Panc1 (cell line): ENCODE measurements around the gene CAPSL. TPM values are rescaled to one million over a fixed set of nuclear protein-coding genes. Genes with fewer than 3 reads are reported as not detected.

ENCODE experiments used
- ATAC-seq: fragments of 200-7000 bp; cut with Tn5 transposase; 2 replicates; pipeline ENCODE4 v1.9.1; 2020; ENCODE audit warnings: mild to moderate bottlenecking, moderate library complexity
- BruUV-seq: library from RNA; stranded (reverse); fragments of 400-500 nt; replicated peaks from 2 replicates; lab custom pipeline; 2021; lab: Mats Ljungman, UMichigan
- CTCF ChIA-PET: fragments of 300-600 bp; sonication (Branson Sonifier 250); formaldehyde crosslinking; loops from one replicate; lab custom pipeline; 2022; ENCODE audit warnings: antibody characterized with exemption; lab: Charles Lee
- POLR2A ChIA-PET: fragments of 300-600 bp; sonication (Branson Sonifier 250); formaldehyde crosslinking; loops from one replicate; lab custom pipeline; 2022; ENCODE audit warnings: antibody characterized with exemption; lab: Charles Lee
- DNase-seq: peaks from one replicate; pipeline ENCODE4 v3.0.0-alpha.2; 2010; ENCODE audit warnings: low read depth, low spot score
- H3K27ac ChIP-seq: 2 replicates; pipeline ENCODE4 v1.5.1; 2011; ENCODE audit warnings: mild to moderate bottlenecking, low read length, inconsistent platforms
- H3K27me3 ChIP-seq: fragments of 200-500 bp; sonication (Bioruptor generic); 2 replicates; pipeline ENCODE4 v1.6.0; 2014; ENCODE audit warnings: low read length, inconsistent platforms; ENCODE audit not compliant: control insufficient read depth, insufficient read depth
- H3K36me3 ChIP-seq: fragments of 200-500 bp; sonication (Bioruptor generic); 2 replicates; pipeline ENCODE4 v1.5.1; 2014; ENCODE audit warnings: inconsistent platforms, mild to moderate bottlenecking, low read length, moderate library complexity; ENCODE audit not compliant: control insufficient read depth, insufficient read depth
- H3K4me1 ChIP-seq: 2 replicates; pipeline ENCODE4 v1.5.1; 2011; ENCODE audit warnings: inconsistent platforms, mild to moderate bottlenecking, low read length, moderate library complexity; ENCODE audit not compliant: control insufficient read depth, insufficient read depth
- H3K4me3 ChIP-seq, 2 experiments: 2 replicates each; pipeline ENCODE4 v1.5.1; 2011 to 2012; ENCODE audit warnings: low read depth in 2 of 2, low read length in 2 of 2, mild to moderate bottlenecking in 2 of 2, inconsistent platforms in 1 of 2, moderate library complexity in 1 of 2
- H3K9me3 ChIP-seq: fragments of 200-500 bp; sonication (Bioruptor generic); 2 replicates; pipeline ENCODE4 v1.5.1; 2014; ENCODE audit warnings: low read depth, mild to moderate bottlenecking, inconsistent platforms, low read length, moderate library complexity; ENCODE audit not compliant: control insufficient read depth, insufficient read depth
- POLR2AphosphoS5 ChIP-seq: IDR thresholded peaks from 2 replicates; pipeline ENCODE4 v1.6.1; 2012; ENCODE audit warnings: mild to moderate bottlenecking, low read depth, low read length, moderate library complexity
- SIN3A ChIP-seq: IDR thresholded peaks from 2 replicates; pipeline ENCODE4 v1.6.1; 2012; ENCODE audit warnings: low read depth, mild to moderate bottlenecking, low read length, moderate library complexity, borderline replicate concordance; ENCODE audit not compliant: insufficient read depth
- TCF7L2 ChIP-seq: IDR thresholded peaks from 2 replicates; pipeline ENCODE4 v1.6.1; 2011; ENCODE audit warnings: mild to moderate bottlenecking, low read depth, low read length, inconsistent platforms
- in situ Hi-C: cut with HindIII; loops from 2 replicates; pipeline ENCODE4 v1.10.0; 2016; ENCODE audit warnings: low sequenced_read_pairs, low pct_unique_long_range_greater_than_20kb
- intact Hi-C: fragments of 100-400 bp; cut with micrococcal nuclease; formaldehyde crosslinking; loops from one replicate; pipeline ENCODE4 v1.10.0; 2022; ENCODE audit not compliant: unreplicated experiment
- total RNA-seq: library from RNA; stranded (reverse); gene quantifications from one replicate; pipeline ENCODE4 v1.2.1, GENCODE V29; 2021; ENCODE audit not compliant: unreplicated experiment
- TF ChIP-seq, protein P1 (sequence below): fragments of 450-650 bp; IDR thresholded peaks from 2 replicates; pipeline ENCODE4 v1.5.1; 2017; ENCODE audit warnings: mild to moderate bottlenecking
- TF ChIP-seq, protein P2 (sequence below), 2 experiments: IDR thresholded peaks; 2 replicates each; pipeline ENCODE4 v1.6.1; 2011 to 2012; ENCODE audit warnings: low read depth in 2 of 2, control low read depth in 1 of 2, low read length in 1 of 2, mild to moderate bottlenecking in 1 of 2, moderate library complexity in 1 of 2; ENCODE audit not compliant: insufficient read depth in 1 of 2

CAPSL gene
- total RNA-seq, 1 experiment from 2014 or later: not detected

DNA sequence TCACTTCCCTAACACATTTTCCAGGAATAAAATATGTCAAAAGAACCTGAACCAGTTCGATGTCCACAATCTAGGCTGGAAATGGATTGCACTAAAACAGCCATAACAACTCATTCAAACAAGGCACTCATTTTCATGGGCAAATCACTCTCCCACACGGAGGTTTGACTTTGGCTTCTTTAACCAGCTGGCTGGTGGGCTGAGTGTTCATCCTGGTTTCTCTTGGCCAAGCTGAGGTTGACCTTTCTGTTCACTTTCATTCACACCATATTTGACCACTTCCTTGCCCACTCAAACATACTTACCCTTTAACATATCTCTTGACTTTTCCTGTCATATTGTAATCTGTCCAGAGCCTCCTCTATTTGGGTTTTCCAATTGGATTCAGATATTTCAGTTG, 76.3 kb downstream of the CAPSL start:
- H3K9me3 ChIP-seq: no peaks in the 10 kb centered on the region
- ATAC-seq (no peak), DNase-seq (no peak)
- no peak overlapping the region for H3K27ac ChIP-seq
- no TSS peak for BruUV-seq
- TF ChIP-seq POLR2AphosphoS5: no peak
- no peak for TF ChIP-seq SIN3A
- no peak for TF ChIP-seq TCF7L2
- no peaks in the 10 kb centered on the region for H3K36me3 ChIP-seq
- intact Hi-C loops (no loop called here), in situ Hi-C loops (no loop called here)
- CTCF ChIA-PET: no interaction called here
- H3K27me3 ChIP-seq: no peaks in the 10 kb centered on the region
- H3K4me3 ChIP-seq: no peak overlapping the region
- H3K4me1 ChIP-seq: no peaks in the 10 kb centered on the region
- POLR2A ChIA-PET: no interaction called here

DNA sequence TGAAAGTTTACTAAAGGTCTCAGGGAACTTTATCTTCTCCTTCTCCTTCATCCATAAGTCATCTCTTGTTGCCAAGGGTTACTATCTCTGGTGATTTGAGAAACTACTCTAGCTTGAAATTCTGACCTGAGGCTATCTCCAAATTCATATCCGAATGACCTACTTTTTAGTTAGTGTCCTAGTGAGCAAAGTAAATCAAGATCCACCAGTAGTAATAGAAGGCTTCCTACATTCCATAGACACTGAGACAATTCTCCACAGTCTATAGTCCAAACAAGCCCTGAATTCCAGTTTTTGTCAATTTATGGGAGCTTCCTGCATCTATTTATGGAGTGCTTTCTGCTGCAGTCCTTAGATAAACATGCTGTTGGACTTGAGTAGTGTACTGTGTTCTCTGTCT, 76.7 kb downstream of the CAPSL start:
- no peaks in the 10 kb centered on the region for H3K36me3 ChIP-seq
- ChIA-PET CTCF (no interaction called here), POLR2A (no interaction called here)
- intact Hi-C loops: no loop called here
- TF ChIP-seq, protein P1, sequence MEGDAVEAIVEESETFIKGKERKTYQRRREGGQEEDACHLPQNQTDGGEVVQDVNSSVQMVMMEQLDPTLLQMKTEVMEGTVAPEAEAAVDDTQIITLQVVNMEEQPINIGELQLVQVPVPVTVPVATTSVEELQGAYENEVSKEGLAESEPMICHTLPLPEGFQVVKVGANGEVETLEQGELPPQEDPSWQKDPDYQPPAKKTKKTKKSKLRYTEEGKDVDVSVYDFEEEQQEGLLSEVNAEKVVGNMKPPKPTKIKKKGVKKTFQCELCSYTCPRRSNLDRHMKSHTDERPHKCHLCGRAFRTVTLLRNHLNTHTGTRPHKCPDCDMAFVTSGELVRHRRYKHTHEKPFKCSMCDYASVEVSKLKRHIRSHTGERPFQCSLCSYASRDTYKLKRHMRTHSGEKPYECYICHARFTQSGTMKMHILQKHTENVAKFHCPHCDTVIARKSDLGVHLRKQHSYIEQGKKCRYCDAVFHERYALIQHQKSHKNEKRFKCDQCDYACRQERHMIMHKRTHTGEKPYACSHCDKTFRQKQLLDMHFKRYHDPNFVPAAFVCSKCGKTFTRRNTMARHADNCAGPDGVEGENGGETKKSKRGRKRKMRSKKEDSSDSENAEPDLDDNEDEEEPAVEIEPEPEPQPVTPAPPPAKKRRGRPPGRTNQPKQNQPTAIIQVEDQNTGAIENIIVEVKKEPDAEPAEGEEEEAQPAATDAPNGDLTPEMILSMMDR: no peak
- TF ChIP-seq TCF7L2: no peak
- TF ChIP-seq, protein P2, sequence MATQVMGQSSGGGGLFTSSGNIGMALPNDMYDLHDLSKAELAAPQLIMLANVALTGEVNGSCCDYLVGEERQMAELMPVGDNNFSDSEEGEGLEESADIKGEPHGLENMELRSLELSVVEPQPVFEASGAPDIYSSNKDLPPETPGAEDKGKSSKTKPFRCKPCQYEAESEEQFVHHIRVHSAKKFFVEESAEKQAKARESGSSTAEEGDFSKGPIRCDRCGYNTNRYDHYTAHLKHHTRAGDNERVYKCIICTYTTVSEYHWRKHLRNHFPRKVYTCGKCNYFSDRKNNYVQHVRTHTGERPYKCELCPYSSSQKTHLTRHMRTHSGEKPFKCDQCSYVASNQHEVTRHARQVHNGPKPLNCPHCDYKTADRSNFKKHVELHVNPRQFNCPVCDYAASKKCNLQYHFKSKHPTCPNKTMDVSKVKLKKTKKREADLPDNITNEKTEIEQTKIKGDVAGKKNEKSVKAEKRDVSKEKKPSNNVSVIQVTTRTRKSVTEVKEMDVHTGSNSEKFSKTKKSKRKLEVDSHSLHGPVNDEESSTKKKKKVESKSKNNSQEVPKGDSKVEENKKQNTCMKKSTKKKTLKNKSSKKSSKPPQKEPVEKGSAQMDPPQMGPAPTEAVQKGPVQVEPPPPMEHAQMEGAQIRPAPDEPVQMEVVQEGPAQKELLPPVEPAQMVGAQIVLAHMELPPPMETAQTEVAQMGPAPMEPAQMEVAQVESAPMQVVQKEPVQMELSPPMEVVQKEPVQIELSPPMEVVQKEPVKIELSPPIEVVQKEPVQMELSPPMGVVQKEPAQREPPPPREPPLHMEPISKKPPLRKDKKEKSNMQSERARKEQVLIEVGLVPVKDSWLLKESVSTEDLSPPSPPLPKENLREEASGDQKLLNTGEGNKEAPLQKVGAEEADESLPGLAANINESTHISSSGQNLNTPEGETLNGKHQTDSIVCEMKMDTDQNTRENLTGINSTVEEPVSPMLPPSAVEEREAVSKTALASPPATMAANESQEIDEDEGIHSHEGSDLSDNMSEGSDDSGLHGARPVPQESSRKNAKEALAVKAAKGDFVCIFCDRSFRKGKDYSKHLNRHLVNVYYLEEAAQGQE (IDR thresholded peaks at IDR 0.05; ENCODE audit: insufficient read depth in 1 of 2, low read depth in 2 of 2, low read length in 1 of 2): no peak
- no peak for TF ChIP-seq POLR2AphosphoS5
- no peak for TF ChIP-seq SIN3A
- ATAC-seq (no peak), DNase-seq (no peak)
- no peaks in the 10 kb centered on the region for H3K27me3 ChIP-seq
- BruUV-seq: no TSS peak
- no peak overlapping the region for H3K4me3 ChIP-seq
- in situ Hi-C loops: no loop called here
- H3K9me3 ChIP-seq: no peaks in the 10 kb centered on the region
- no peak overlapping the region for H3K27ac ChIP-seq
- no peaks in the 10 kb centered on the region for H3K4me1 ChIP-seq

DNA sequence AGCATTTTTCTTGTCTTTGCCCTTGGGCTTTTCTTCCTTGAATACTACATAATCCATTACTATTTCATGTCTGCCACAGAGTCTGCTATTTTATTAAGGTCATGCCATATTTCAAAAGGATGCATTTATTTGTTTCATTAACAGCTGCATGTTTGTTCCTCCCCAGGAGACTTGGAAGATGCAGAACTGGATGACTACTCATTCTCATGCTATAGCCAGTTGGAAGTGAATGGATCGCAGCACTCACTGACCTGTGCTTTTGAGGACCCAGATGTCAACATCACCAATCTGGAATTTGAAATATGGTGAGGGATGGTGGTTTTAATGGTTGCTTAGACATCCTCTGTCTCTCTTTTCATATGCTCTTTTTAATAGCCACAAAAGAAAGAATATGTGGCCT, 77.7 kb downstream of the CAPSL start:
- H3K36me3 ChIP-seq: no peaks in the 10 kb centered on the region
- H3K4me1 ChIP-seq: no peaks in the 10 kb centered on the region
- no peak overlapping the region for H3K27ac ChIP-seq
- DNase-seq: no peak
- ChIA-PET POLR2A (no interaction called here), CTCF (no interaction called here)
- H3K27me3 ChIP-seq: no peaks in the 10 kb centered on the region
- ATAC-seq: no peak
- H3K9me3 ChIP-seq: no peaks in the 10 kb centered on the region
- TF ChIP-seq TCF7L2 (no peak), SIN3A (no peak)
- in situ Hi-C loops: no loop called here
- BruUV-seq: no TSS peak
- no peak overlapping the region for H3K4me3 ChIP-seq
- intact Hi-C loops: no loop called here
